B cell (primary cell): ENCODE measurements around the gene MRRF. TPM values are rescaled to one million over a fixed set of nuclear protein-coding genes. Genes with fewer than 3 reads are reported as not detected.

Experiments
- ATAC-seq: fragments of 200-7000 bp; cut with Tn5 transposase; one replicate; pipeline ENCODE4 v1.10.0; 2021; ENCODE audit warnings: low read depth, mild to moderate bottlenecking, moderate number of reproducible peaks, moderate library complexity
- CTCF ChIA-PET: fragments of 350-600 bp; sonication (Branson Sonifier 250); formaldehyde crosslinking; loops from one replicate; lab custom pipeline; 2021; ENCODE audit warnings: antibody characterized with exemption, inconsistent platforms; lab: Charles Lee
- POLR2A ChIA-PET: fragments of 350-600 bp; sonication (Branson Sonifier 250); formaldehyde crosslinking; loops from one replicate; lab custom pipeline; 2021; ENCODE audit warnings: antibody characterized with exemption; lab: Charles Lee
- DNase-seq: peaks from one replicate; pipeline ENCODE4 v3.0.0; 2013
- H2AFZ ChIP-seq: 2 replicates; pipeline ENCODE4 v1.6.1; 2012; ENCODE audit warnings: mild to moderate bottlenecking, low read depth, low read length; ENCODE audit not compliant: insufficient read depth, poor library complexity, severe bottlenecking
- H3K27ac ChIP-seq, 2 donors: 1 replicate in 1 of 2; 2 replicates in 1 of 2; pipeline ENCODE4 v1.5.1; 2012 to 2013; ENCODE audit warnings: low read length in 2 of 2, mild to moderate bottlenecking in 2 of 2, moderate library complexity in 1 of 2
- H3K27me3 ChIP-seq, 4 experiments: fragments of 200-600 bp in 1 of 4; sonication (generic) in 1 of 4; replicated peaks in 1 of 4; 1 replicate in 2 of 4; 2 replicates in 2 of 4; pipeline versions ENCODE4 v1.6.1 to v1.7.0; 2013 to 2016; ENCODE audit warnings: low read length in 3 of 4, mild to moderate bottlenecking in 2 of 4, mixed read lengths in 1 of 4, moderate library complexity in 1 of 4; ENCODE audit not compliant: insufficient read depth in 4 of 4, control insufficient read depth in 3 of 4; ENCODE audit errors: control extremely low read depth in 1 of 4
- H3K36me3 ChIP-seq, 2 experiments: replicated peaks in 1 of 2; 1 replicate in 1 of 2; 2 replicates in 1 of 2; pipeline versions ENCODE4 v1.6.1 to v1.7.1; 2013; ENCODE audit warnings: low read length in 1 of 2; ENCODE audit not compliant: insufficient read depth in 2 of 2, control insufficient read depth in 1 of 2; ENCODE audit errors: control extremely low read depth in 1 of 2, extremely low read depth in 1 of 2
- H3K4me1 ChIP-seq, 2 donors: fragments of 200-600 bp in 1 of 2; sonication (generic) in 1 of 2; 1 replicate in 1 of 2; 2 replicates in 1 of 2; pipeline versions ENCODE4 v1.5.1 to v1.6.1; 2013 to 2017; ENCODE audit warnings: low read length in 2 of 2; ENCODE audit not compliant: control insufficient read depth in 2 of 2, insufficient read depth in 2 of 2
- H3K4me2 ChIP-seq: replicated peaks from 2 replicates; pipeline ENCODE3; 2012; ENCODE audit warnings: mild to moderate bottlenecking, low read depth, low read length; ENCODE audit not compliant: poor library complexity, severe bottlenecking
- H3K4me3 ChIP-seq, 5 experiments: fragments of 200-600 bp in 1 of 5; sonication (generic) in 1 of 5; 1 replicate in 3 of 5; 2 replicates in 2 of 5; pipeline versions ENCODE4 v1.5.1 to v1.7.0; 2011 to 2016; ENCODE audit warnings: low read length in 4 of 5, mild to moderate bottlenecking in 4 of 5, low read depth in 2 of 5, control low read depth in 1 of 5, moderate library complexity in 1 of 5; ENCODE audit not compliant: insufficient read depth in 1 of 5; ENCODE audit errors: control extremely low read depth in 1 of 5, extremely low read depth in 1 of 5
- H3K79me2 ChIP-seq: fragments of 200-600 bp; sonication (generic); one replicate; pipeline ENCODE4 v1.6.0; 2016; ENCODE audit warnings: low read length; ENCODE audit not compliant: control insufficient read depth, insufficient read depth
- H3K9ac ChIP-seq: fragments of 200-600 bp; sonication (generic); 2 replicates; pipeline ENCODE4 v1.6.1; 2017; ENCODE audit warnings: mild to moderate bottlenecking, low read length, moderate library complexity
- H3K9me3 ChIP-seq, 3 donors: one replicate each; pipeline versions ENCODE4 v1.6.1 to v1.7.1; 2013; ENCODE audit warnings: low read length in 2 of 3; ENCODE audit not compliant: control insufficient read depth in 2 of 3, insufficient read depth in 1 of 3; ENCODE audit errors: control extremely low read depth in 1 of 3
- H4K20me1 ChIP-seq: 2 replicates; pipeline ENCODE4 v1.6.0; 2012; ENCODE audit warnings: mild to moderate bottlenecking, low read length; ENCODE audit not compliant: insufficient read depth, control insufficient read depth, poor library complexity, severe bottlenecking
- H3K27ac Mint-ChIP-seq: one replicate; pipeline ENCODE4 v1.8.0; 2021; ENCODE audit warnings: mixed read lengths
- H3K27me3 Mint-ChIP-seq: one replicate; pipeline ENCODE4 v1.8.0; 2021; ENCODE audit warnings: mixed read lengths
- H3K4me1 Mint-ChIP-seq: one replicate; pipeline ENCODE4 v1.8.0; 2021; ENCODE audit warnings: mixed read lengths
- H3K4me3 Mint-ChIP-seq: one replicate; pipeline ENCODE4 v1.8.0; 2021; ENCODE audit warnings: mixed read lengths
- H3K9me3 Mint-ChIP-seq: one replicate; pipeline ENCODE4 v1.8.0; 2022; ENCODE audit warnings: mixed read lengths; ENCODE audit not compliant: insufficient read depth
- EZH2 ChIP-seq: IDR thresholded peaks from 2 replicates; pipeline ENCODE4 v1.6.1; 2012; ENCODE audit warnings: borderline replicate concordance, low read depth, mild to moderate bottlenecking, moderate library complexity, low read length; ENCODE audit not compliant: insufficient read depth, poor library complexity, severe bottlenecking
- WGBS: methylation state at CpG from one replicate; pipeline ENCODE4 v1.1.5; 2013; ENCODE audit warnings: missing lambda C conversion rate; ENCODE audit not compliant: insufficient coverage; 5-methylcytosine and 5-hydroxymethylcytosine counted together
- intact Hi-C: fragments of 100-400 bp; cut with micrococcal nuclease; formaldehyde crosslinking; loops from one replicate; pipeline ENCODE4 v1.10.0; 2022
- polyA plus RNA-seq: library from polyadenylated mRNA; depleted of rRNA; stranded (reverse); fragments of >200 nt; gene quantifications from 2 replicates; pipeline ENCODE4 v1.2.3, GENCODE V29; 2012
- total RNA-seq, 2 donors: library from RNA; stranded (reverse); fragments of 120-200 nt in 1 of 2; gene quantifications; 1 replicate in 1 of 2; 2 replicates in 1 of 2; pipeline versions ENCODE4 v1.2.3 to v1.2.4, GENCODE V29; 2013 to 2022
- TF ChIP-seq, protein P1 (sequence below): fragments of 200-600 bp; IDR thresholded peaks from one replicate; pipeline ENCODE4 v1.8.0; 2022; ENCODE audit warnings: antibody characterized with exemption, mild to moderate bottlenecking

The MRRF gene
- total and polyA plus RNA-seq, 2 donors (not counting 1 experiment from before 2014, with no cell fraction given) = 38.6 to 44.9 TPM

DNA sequence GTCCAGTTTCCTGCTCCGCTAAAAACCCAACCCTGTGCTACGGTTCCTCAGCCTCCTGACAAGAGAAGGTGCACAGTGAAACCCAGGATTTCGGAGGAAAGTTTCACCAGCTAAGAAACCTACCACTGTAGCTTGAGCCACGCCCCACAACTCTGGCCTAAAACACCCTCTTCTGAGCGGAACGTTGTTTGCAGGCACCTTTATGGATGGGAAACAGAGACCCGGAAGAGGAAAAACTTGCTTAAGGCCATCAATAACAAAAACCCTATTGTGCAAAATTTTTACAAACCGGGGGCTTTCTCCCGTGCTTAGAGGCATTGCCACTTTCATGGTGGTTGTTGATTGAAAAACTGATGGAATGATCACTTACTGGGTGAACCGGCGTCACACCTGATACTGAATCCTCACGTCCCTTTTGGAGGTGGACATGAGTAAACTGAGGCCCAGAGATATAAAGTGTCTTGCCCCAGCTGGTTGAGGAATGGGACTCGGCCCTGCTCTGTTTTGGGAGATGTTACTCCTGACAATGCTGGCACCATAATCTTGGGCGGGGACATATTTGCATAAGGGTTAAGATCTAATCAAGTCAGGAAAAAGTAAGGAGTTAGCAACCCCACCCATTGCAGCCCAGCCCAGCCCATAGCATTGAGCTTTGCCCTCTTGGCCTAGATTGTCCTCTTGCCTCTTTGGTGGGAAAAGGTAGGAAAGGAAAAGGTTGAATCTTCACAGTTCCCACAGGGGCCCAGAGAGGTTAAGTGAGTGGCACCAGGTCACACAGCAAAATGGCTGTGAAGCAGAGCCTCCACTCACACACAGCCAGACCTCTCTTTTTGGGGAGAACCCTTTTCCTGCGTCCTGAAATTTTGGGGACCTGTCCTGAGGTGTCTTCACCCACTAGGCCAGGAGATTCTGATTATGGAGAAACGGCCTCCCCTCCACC is 82.9 kb downstream of the MRRF start:
- CTCF ChIA-PET = interaction anchor here (10.9 to 15.5 kb wide), 2 partner anchors 225 to 250 kb away, joined by 159 to 323 read pairs; no protein-coding TSS in a partner anchor

More for the DNA sequence above, 82.9 kb downstream of the MRRF start:
- Mint-ChIP-seq H3K9me3 (peaks cover under 1% of the 10 kb centered on the region), H3K27me3 (peaks cover 39% of the 10 kb centered on the region), H3K4me3 (peak overlapping the region; percentile 91), H3K27ac (peak overlapping the region; percentile 41), H3K4me1 (peaks cover 6% of the 10 kb centered on the region)
- H3K4me3 ChIP-seq = peak overlapping the region; percentile 21 to 55 (median 48)
- H3K27ac ChIP-seq = no peak overlapping the region
- POLR2A ChIA-PET = no interaction called here
- H2AFZ ChIP-seq = peak overlapping the region; percentile 72
- 52% methylated on average over 7 of the region's 16 CpGs for WGBS
- DNase-seq = peak; percentile 34
- no peak for ATAC-seq
- H3K9ac ChIP-seq = peak overlapping the region; percentile 59
- intact Hi-C loops = no loop called here
- peaks cover 0 to 7% (median 0%) of the 10 kb centered on the region in 3 donors for H3K9me3 ChIP-seq
- no peaks in the 10 kb centered on the region for H3K36me3 ChIP-seq
- peaks cover 9 to 12% of the 10 kb centered on the region in 2 donors for H3K4me1 ChIP-seq
- no peak for TF ChIP-seq EZH2
- TF ChIP-seq, protein P1, sequence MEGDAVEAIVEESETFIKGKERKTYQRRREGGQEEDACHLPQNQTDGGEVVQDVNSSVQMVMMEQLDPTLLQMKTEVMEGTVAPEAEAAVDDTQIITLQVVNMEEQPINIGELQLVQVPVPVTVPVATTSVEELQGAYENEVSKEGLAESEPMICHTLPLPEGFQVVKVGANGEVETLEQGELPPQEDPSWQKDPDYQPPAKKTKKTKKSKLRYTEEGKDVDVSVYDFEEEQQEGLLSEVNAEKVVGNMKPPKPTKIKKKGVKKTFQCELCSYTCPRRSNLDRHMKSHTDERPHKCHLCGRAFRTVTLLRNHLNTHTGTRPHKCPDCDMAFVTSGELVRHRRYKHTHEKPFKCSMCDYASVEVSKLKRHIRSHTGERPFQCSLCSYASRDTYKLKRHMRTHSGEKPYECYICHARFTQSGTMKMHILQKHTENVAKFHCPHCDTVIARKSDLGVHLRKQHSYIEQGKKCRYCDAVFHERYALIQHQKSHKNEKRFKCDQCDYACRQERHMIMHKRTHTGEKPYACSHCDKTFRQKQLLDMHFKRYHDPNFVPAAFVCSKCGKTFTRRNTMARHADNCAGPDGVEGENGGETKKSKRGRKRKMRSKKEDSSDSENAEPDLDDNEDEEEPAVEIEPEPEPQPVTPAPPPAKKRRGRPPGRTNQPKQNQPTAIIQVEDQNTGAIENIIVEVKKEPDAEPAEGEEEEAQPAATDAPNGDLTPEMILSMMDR = no peak
- H4K20me1 ChIP-seq = no peaks in the 10 kb centered on the region
- H3K4me2 ChIP-seq = peak overlapping the region; percentile 77
- peaks cover 0 to 33% (median 12%) of the 10 kb centered on the region in 4 experiments for H3K27me3 ChIP-seq
- no peaks in the 10 kb centered on the region for H3K79me2 ChIP-seq
